ENCODE data around the gene TRIM46.

The TRIM46 gene

DNA sequence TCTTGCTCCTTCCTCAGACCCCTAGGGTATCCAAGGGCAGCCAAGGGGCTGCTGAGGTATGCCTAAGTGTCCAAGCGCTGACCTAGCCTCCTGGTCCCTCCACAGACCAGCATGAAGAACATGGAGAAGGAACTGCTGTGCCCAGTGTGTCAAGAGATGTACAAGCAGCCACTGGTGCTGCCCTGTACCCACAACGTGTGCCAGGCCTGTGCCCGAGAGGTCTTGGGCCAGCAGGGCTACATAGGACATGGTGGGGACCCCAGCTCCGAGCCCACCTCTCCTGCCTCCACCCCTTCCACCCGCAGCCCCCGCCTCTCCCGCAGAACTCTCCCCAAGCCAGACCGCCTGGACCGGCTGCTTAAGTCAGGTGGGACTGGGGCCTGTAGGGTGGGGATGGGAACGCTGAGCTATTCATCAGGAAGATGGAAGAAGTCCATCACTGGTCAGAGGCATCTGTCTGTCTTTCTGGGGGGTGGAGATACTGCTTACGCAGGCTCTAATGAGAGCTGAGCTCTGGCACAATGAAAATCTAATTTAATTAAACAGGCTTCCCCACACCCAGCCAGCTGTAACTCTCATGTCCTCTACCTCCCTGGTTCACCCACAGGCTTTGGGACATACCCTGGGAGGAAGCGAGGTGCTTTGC is 1.8 kb downstream of the TRIM46 start:
- no peaks in the 10 kb centered on the region for H3K9me3 ChIP-seq (ENCODE audit: control insufficient read depth in 1 of 2, low read length in 2 of 2)
- H3K36me3 ChIP-seq (ENCODE audit: control insufficient read depth in 1 of 2, insufficient read depth in 2 of 2, low read length in 2 of 2), result peaks cover 2 to 8% of the 10 kb centered on the region in 2 donors
- no peak overlapping the region for H3K4me3 ChIP-seq (ENCODE audit: low read depth in 1 of 2, low read length in 2 of 2)
- H3K4me1 ChIP-seq (ENCODE audit: control insufficient read depth in 1 of 2, insufficient read depth in 2 of 2, low read length in 2 of 2), result peaks cover 0 to 26% of the 10 kb centered on the region in 2 donors
- H3K27me3 ChIP-seq (ENCODE audit: low read depth, low read length), result peaks cover 11% of the 10 kb centered on the region
- no peak overlapping the region for H3K27ac ChIP-seq (ENCODE audit: low read length)

DNA sequence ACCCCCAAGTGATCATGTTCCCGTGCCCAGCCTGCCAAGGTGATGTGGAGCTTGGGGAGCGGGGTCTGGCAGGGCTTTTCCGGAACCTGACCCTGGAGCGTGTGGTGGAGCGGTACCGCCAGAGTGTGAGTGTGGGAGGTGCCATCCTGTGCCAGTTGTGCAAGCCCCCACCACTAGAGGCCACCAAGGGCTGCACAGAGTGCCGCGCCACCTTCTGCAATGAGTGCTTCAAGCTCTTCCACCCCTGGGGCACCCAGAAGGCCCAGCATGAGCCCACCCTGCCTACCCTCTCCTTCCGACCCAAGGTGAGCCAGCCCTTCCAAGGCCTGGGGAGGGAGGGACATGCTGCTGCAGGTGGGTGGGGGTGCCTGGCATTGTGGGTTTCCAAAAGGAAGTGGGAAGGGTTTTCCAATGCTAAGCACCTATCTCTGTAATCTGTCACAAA is 2.3 kb downstream of the TRIM46 start:
- H3K4me1 ChIP-seq (ENCODE audit: control insufficient read depth in 1 of 2, insufficient read depth in 2 of 2, low read length in 2 of 2), result peaks cover 0 to 26% of the 10 kb centered on the region in 2 donors
- no peak overlapping the region for H3K27ac ChIP-seq (ENCODE audit: low read length)
- no peaks in the 10 kb centered on the region for H3K9me3 ChIP-seq (ENCODE audit: control insufficient read depth in 1 of 2, low read length in 2 of 2)
- peaks cover 11% of the 10 kb centered on the region for H3K27me3 ChIP-seq (ENCODE audit: low read depth, low read length)
- H3K36me3 ChIP-seq (ENCODE audit: control insufficient read depth in 1 of 2, insufficient read depth in 2 of 2, low read length in 2 of 2), result peaks cover 0 to 3% of the 10 kb centered on the region in 2 donors
- H3K4me3 ChIP-seq (ENCODE audit: low read depth in 1 of 2, low read length in 2 of 2), result no peak overlapping the region

- Histone ChIP-seq H3K9me3 (ENCODE audit: control insufficient read depth in 1 of 2, low read length in 2 of 2) (no peaks in the 10 kb centered on the region), H3K4me1 (ENCODE audit: control insufficient read depth in 1 of 2, insufficient read depth in 2 of 2, low read length in 2 of 2) (peaks cover 0 to 25% of the 10 kb centered on the region in 2 donors), H3K27ac (ENCODE audit: low read length) (no peak overlapping the region), H3K27me3 (ENCODE audit: low read depth, low read length) (peaks cover 11% of the 10 kb centered on the region), H3K4me3 (ENCODE audit: low read depth in 1 of 2, low read length in 2 of 2) (no peak overlapping the region), H3K36me3 (ENCODE audit: control insufficient read depth in 1 of 2, insufficient read depth in 2 of 2, low read length in 2 of 2) (no peaks in the 10 kb centered on the region)
Measured at GRCh38 chr1:155176544-155177071, 3.0 kb downstream of the TRIM46 start.

DNA sequence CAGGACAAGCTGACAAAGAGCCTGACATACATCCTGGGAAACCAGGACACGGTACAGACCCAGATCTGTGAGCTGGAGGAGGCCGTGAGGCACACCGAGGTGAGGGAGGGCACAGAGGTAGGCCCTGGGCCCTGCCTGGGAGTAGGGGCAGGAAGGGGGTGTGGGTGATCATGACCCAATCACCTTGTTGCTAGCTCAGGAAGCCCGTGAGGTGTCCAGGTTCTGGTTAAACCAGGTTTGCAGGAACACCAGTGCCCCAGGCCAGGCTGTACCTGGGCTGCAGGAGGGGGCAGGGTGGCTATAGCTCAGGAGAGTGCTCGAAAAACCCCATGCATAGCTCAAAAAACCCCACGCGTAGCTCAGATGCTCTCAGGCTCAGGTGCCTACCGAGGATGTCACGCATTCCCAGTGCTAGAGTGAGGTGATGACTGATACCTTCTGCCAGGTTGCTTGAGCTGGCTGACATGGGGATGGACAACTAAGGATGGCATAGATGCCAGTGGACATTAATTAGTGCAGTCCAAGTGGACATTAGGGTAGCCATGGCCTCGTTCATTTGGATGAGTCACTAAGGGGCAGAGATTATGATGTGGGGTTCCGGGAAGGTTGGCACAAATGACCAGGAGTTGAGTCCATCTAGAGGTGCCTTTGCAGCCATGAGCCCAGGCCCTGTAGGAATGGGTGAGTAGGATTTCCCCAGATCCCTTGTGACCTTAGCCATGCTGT is 3.7 kb downstream of the TRIM46 start:
- no peak overlapping the region for H3K4me3 ChIP-seq (ENCODE audit: low read depth in 1 of 2, low read length in 2 of 2)
- peaks cover 11% of the 10 kb centered on the region for H3K27me3 ChIP-seq (ENCODE audit: low read depth, low read length)
- H3K9me3 ChIP-seq (ENCODE audit: control insufficient read depth in 1 of 2, low read length in 2 of 2), result no peaks in the 10 kb centered on the region
- peaks cover 0 to 18% of the 10 kb centered on the region in 2 donors for H3K4me1 ChIP-seq (ENCODE audit: control insufficient read depth in 1 of 2, insufficient read depth in 2 of 2, low read length in 2 of 2)
- H3K36me3 ChIP-seq (ENCODE audit: control insufficient read depth in 1 of 2, insufficient read depth in 2 of 2, low read length in 2 of 2), result no peaks in the 10 kb centered on the region
- no peak overlapping the region for H3K27ac ChIP-seq (ENCODE audit: low read length)

DNA sequence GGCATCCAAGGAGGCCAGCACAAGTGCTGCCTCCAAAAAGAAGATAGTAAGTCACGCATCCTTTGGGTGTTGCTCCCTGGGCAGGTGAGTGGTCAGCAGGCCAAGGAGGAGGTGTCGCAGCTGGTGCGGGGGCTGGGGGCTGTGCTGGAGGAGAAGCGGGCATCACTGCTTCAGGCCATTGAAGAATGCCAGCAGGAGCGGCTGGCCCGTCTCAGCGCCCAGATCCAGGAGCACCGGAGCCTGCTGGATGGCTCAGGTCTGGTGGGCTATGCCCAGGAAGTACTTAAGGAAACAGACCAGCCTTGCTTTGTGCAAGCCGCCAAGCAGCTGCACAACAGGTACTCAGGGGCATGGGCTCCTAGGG is 4.3 kb downstream of the TRIM46 start:
- H3K4me1 ChIP-seq (ENCODE audit: control insufficient read depth in 1 of 2, insufficient read depth in 2 of 2, low read length in 2 of 2), result peaks cover 0 to 14% of the 10 kb centered on the region in 2 donors
- no peak overlapping the region for H3K4me3 ChIP-seq (ENCODE audit: low read depth in 1 of 2, low read length in 2 of 2)
- no peaks in the 10 kb centered on the region for H3K36me3 ChIP-seq (ENCODE audit: control insufficient read depth in 1 of 2, insufficient read depth in 2 of 2, low read length in 2 of 2)

DNA sequence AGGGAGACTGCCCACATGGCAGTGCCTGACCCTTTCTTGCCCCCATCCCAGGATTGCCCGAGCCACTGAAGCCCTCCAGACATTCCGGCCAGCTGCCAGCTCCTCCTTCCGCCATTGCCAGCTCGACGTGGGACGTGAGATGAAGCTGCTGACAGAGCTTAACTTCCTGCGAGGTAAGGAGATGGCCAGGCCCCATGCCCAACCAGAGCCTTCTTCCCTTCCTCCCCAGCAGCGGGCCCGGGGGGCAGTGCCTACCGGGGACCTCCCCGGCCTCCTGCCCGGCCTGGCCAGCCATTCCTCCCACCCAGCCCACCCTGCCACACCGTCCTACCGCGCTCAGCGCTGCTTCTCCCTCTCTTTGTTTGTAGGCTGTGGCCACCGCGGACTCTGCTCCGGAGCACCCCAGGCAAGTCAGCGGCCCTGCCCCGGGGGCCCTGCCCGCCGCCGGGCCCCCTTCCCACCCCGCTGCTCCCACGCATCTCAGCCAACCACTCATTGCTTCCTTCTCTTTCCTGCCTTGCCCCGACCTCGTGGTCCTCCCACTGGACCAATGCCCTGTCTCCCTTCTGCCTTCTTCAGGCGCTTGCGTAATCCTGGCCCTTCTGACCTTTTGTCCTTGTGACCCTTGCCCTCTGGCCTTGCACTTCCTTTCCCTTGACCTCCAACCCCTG is 4.9 kb downstream of the TRIM46 start:
- Histone ChIP-seq H3K4me1 (ENCODE audit: control insufficient read depth in 1 of 2, insufficient read depth in 2 of 2, low read length in 2 of 2) (peaks cover 0 to 11% of the 10 kb centered on the region in 2 donors), H3K36me3 (ENCODE audit: control insufficient read depth in 1 of 2, insufficient read depth in 2 of 2, low read length in 2 of 2) (no peaks in the 10 kb centered on the region), H3K27ac (ENCODE audit: low read length) (no peak overlapping the region), H3K9me3 (ENCODE audit: control insufficient read depth in 1 of 2, low read length in 2 of 2) (no peaks in the 10 kb centered on the region), H3K27me3 (ENCODE audit: low read depth, low read length) (peaks cover 11% of the 10 kb centered on the region), H3K4me3 (ENCODE audit: low read depth in 1 of 2, low read length in 2 of 2) (no peak overlapping the region)

More for the DNA sequence above, 4.3 kb downstream of the TRIM46 start:
- H3K27me3 ChIP-seq (ENCODE audit: low read depth, low read length), result peaks cover 11% of the 10 kb centered on the region
- H3K9me3 ChIP-seq (ENCODE audit: control insufficient read depth in 1 of 2, low read length in 2 of 2), result no peaks in the 10 kb centered on the region
- no peak overlapping the region for H3K27ac ChIP-seq (ENCODE audit: low read length)

GRCh38 chr1:155179112-155180031 is 5.7 kb downstream of the TRIM46 start:
- Histone ChIP-seq H3K27ac (ENCODE audit: low read length) (no peak overlapping the region), H3K4me1 (ENCODE audit: control insufficient read depth in 1 of 2, insufficient read depth in 2 of 2, low read length in 2 of 2) (peaks cover 0 to 3% of the 10 kb centered on the region in 2 donors), H3K4me3 (ENCODE audit: low read depth in 1 of 2, low read length in 2 of 2) (no peak overlapping the region), H3K36me3 (ENCODE audit: control insufficient read depth in 1 of 2, insufficient read depth in 2 of 2, low read length in 2 of 2) (no peaks in the 10 kb centered on the region), H3K9me3 (ENCODE audit: control insufficient read depth in 1 of 2, low read length in 2 of 2) (no peaks in the 10 kb centered on the region), H3K27me3 (ENCODE audit: low read depth, low read length) (peaks cover 6% of the 10 kb centered on the region)

DNA sequence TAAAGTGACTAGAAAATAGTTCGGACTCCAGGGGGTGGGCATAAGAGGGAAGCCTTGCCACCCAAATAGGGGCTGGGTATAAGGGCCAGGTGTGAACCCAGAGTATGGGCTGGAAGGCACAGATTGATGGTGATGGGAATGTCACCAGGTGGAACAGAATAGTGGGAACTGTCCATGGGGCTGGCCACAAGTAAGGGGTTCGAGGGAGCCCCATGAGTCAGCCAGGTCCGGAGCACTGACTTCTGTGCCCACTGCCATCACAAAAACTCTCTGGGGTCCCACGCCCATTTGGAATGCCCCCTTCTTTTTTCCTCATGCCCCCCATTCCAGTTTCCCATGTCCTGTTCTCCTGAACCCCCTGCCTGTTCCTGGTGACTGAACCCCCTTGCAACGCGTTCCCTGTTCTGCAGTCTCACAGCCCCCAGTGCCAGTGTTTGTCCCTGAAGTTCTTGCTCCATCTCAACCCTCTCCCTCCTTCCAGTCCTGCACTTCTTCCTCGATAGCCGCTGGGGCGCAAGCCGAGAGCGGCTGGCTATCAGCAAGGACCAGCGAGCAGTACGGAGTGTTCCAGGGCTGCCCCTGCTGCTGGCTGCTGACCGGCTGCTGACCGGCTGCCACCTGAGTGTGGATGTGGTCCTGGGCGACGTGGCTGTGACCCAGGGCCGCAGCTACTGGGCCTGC is 7.9 kb downstream of the TRIM46 start:
- Histone ChIP-seq H3K4me3 (ENCODE audit: low read depth in 1 of 2, low read length in 2 of 2) (no peak overlapping the region), H3K4me1 (ENCODE audit: control insufficient read depth in 1 of 2, insufficient read depth in 2 of 2, low read length in 2 of 2) (no peaks in the 10 kb centered on the region), H3K27ac (ENCODE audit: low read length) (no peak overlapping the region), H3K9me3 (ENCODE audit: control insufficient read depth in 1 of 2, low read length in 2 of 2) (no peaks in the 10 kb centered on the region), H3K27me3 (ENCODE audit: low read depth, low read length) (no peaks in the 10 kb centered on the region), H3K36me3 (ENCODE audit: control insufficient read depth in 1 of 2, insufficient read depth in 2 of 2, low read length in 2 of 2) (no peaks in the 10 kb centered on the region)

- no peaks in the 10 kb centered on the region for H3K27me3 ChIP-seq (ENCODE audit: low read depth, low read length)
Measured at GRCh38 chr1:155182052-155182550, 8.5 kb downstream of the TRIM46 start.

DNA sequence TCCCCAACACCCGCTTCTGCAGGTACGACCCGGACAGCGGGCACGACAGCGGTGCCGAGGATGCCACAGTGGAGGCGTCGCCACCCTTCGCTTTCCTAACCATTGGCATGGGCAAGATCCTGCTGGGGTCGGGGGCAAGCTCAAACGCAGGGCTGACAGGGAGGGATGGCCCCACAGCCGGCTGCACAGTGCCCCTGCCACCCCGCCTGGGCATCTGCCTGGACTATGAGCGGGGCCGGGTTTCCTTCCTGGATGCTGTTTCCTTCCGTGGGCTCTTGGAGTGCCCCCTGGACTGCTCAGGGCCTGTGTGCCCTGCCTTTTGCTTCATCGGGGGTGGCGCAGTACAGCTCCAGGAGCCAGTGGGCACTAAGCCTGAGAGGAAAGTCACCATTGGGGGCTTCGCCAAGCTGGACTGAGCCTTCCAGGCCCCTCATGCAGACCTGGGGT is 10.1 kb downstream of the TRIM46 start:
- no peak overlapping the region for H3K4me3 ChIP-seq (ENCODE audit: low read depth in 1 of 2, low read length in 2 of 2)
- H3K27me3 ChIP-seq (ENCODE audit: low read depth, low read length), result no peaks in the 10 kb centered on the region
- no peaks in the 10 kb centered on the region for H3K36me3 ChIP-seq (ENCODE audit: control insufficient read depth in 1 of 2, insufficient read depth in 2 of 2, low read length in 2 of 2)
- no peaks in the 10 kb centered on the region for H3K4me1 ChIP-seq (ENCODE audit: control insufficient read depth in 1 of 2, insufficient read depth in 2 of 2, low read length in 2 of 2)
- no peaks in the 10 kb centered on the region for H3K9me3 ChIP-seq (ENCODE audit: control insufficient read depth in 1 of 2, low read length in 2 of 2)
- no peak overlapping the region for H3K27ac ChIP-seq (ENCODE audit: low read length)

More at GRCh38 chr1:155182052-155182550, 8.5 kb downstream of the TRIM46 start:
- H3K9me3 ChIP-seq (ENCODE audit: control insufficient read depth in 1 of 2, low read length in 2 of 2), result no peaks in the 10 kb centered on the region
- H3K4me1 ChIP-seq (ENCODE audit: control insufficient read depth in 1 of 2, insufficient read depth in 2 of 2, low read length in 2 of 2), result no peaks in the 10 kb centered on the region
- H3K36me3 ChIP-seq (ENCODE audit: control insufficient read depth in 1 of 2, insufficient read depth in 2 of 2, low read length in 2 of 2), result no peaks in the 10 kb centered on the region
- no peak overlapping the region for H3K27ac ChIP-seq (ENCODE audit: low read length)
- H3K4me3 ChIP-seq (ENCODE audit: low read depth in 1 of 2, low read length in 2 of 2), result no peak overlapping the region
